ENCODE results near the gene NOSTRIN. TPM values are rescaled to one million over a fixed set of nuclear protein-coding genes. Genes with fewer than 3 reads are reported as not detected.
A peak's percentile ranks its signal among the peaks of the same experiment; 100 is the strongest.

NOSTRIN gene
- polyA plus RNA-seq, 3 donors, result not detected

GRCh38 chr2:168816369-168816768 is 13.9 kb downstream of the NOSTRIN start:
- H3K9me3 Mint-ChIP-seq, result peaks cover 0 to 2% (median 0%) of the 10 kb centered on the region in 7 donors
- no peaks in the 10 kb centered on the region for H3K79me2 ChIP-seq (ENCODE audit: insufficient read depth, low read length)

DNA sequence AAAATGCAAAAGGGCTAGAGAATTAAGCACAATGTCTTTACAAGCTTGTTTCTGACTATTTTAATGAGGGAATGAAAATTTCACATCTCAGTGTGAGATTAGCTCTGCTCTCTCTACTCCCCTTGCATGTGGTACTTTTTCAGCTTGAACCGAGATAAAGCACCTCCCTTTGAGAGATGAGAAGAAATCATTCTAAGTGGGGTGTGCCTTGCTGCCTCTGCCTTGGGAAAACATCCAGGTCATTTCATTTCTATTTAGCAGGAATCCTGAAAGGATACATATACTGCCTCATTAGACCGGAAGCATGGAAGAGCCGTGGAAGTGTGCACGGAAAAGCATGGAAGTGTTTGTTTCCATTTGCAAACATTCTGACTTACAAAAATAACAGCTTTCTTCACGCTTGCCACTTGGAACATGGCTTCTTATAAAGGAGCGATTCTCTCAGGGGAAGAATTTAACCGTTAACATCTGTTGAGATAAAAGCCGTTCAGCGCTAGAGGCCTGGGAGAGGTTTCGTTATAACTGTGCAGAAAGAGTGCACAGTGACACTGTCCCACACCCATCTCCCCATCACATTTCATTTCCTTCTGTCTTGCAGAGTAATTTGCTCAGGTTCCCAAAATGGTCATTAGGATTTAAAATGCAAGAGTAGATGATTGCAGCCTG is 16.7 kb downstream of the NOSTRIN start:
- Histone ChIP-seq H3K36me3 (replicated peaks in 1 of 2; ENCODE audit: control insufficient read depth in 1 of 2, insufficient read depth in 2 of 2, low read length in 2 of 2) (no peaks in the 10 kb centered on the region), H3K27ac (ENCODE audit: low read depth in 1 of 2, low read length in 2 of 2) (no peak overlapping the region), H2AFZ (ENCODE audit: insufficient read depth, low read depth, low read length, poor library complexity, severe bottlenecking) (no peak overlapping the region), H3K9me3 (replicated peaks in 1 of 2; ENCODE audit: control insufficient read depth in 1 of 2, insufficient read depth in 1 of 2, low read length in 2 of 2) (no peaks in the 10 kb centered on the region), H3K4me3 (replicated peaks in 1 of 3; ENCODE audit: low read depth in 2 of 3, low read length in 3 of 3) (no peak overlapping the region), H3K9ac (ENCODE audit: insufficient read depth, low read length, poor library complexity, severe bottlenecking) (no peak overlapping the region), H4K20me1 (ENCODE audit: insufficient read depth, low read length) (no peaks in the 10 kb centered on the region), H3K27me3 (ENCODE audit: control insufficient read depth in 2 of 2, insufficient read depth in 2 of 2, low read length in 2 of 2) (no peaks in the 10 kb centered on the region), H3K4me2 (replicated peaks; ENCODE audit: extremely low read depth, low read length, poor library complexity, severe bottlenecking) (no peak overlapping the region), H3K79me2 (ENCODE audit: insufficient read depth, low read length) (no peaks in the 10 kb centered on the region), H3K4me1 (ENCODE audit: control insufficient read depth in 1 of 2, insufficient read depth in 2 of 2, low read length in 2 of 2) (no peaks in the 10 kb centered on the region)
- Mint-ChIP-seq H3K27ac (no peak overlapping the region), H3K36me3 (no peaks in the 10 kb centered on the region), H3K27me3 (ENCODE audit: low read depth in 3 of 3) (no peaks in the 10 kb centered on the region), H3K9me3 (peaks cover 0 to 2% (median 0%) of the 10 kb centered on the region in 7 donors), H3K4me3 (no peak overlapping the region), H3K4me1 (no peaks in the 10 kb centered on the region)
- TF ChIP-seq CTCF (IDR thresholded peaks at IDR 0.05), result no peak
- intact Hi-C loops (cut with micrococcal nuclease), result no loop called here
- no peak for DNase-seq
- WGBS (ENCODE audit: insufficient coverage), result no CpG with 5 or more reads among the region's 10 CpGs

More at GRCh38 chr2:168816369-168816768, 13.9 kb downstream of the NOSTRIN start:
- Histone ChIP-seq H3K4me2 (replicated peaks; ENCODE audit: extremely low read depth, low read length, poor library complexity, severe bottlenecking) (no peak overlapping the region), H3K4me1 (ENCODE audit: control insufficient read depth in 1 of 2, insufficient read depth in 2 of 2, low read length in 2 of 2) (no peaks in the 10 kb centered on the region), H3K9me3 (replicated peaks in 1 of 2; ENCODE audit: control insufficient read depth in 1 of 2, insufficient read depth in 1 of 2, low read length in 2 of 2) (no peaks in the 10 kb centered on the region), H3K4me3 (replicated peaks in 1 of 3; ENCODE audit: low read depth in 2 of 3, low read length in 3 of 3) (no peak overlapping the region), H3K9ac (ENCODE audit: insufficient read depth, low read length, poor library complexity, severe bottlenecking) (no peak overlapping the region), H3K27me3 (ENCODE audit: control insufficient read depth in 2 of 2, insufficient read depth in 2 of 2, low read length in 2 of 2) (no peaks in the 10 kb centered on the region), H3K27ac (ENCODE audit: low read depth in 1 of 2, low read length in 2 of 2) (no peak overlapping the region), H4K20me1 (ENCODE audit: insufficient read depth, low read length) (no peaks in the 10 kb centered on the region), H2AFZ (ENCODE audit: insufficient read depth, low read depth, low read length, poor library complexity, severe bottlenecking) (no peak overlapping the region), H3K36me3 (replicated peaks in 1 of 2; ENCODE audit: control insufficient read depth in 1 of 2, insufficient read depth in 2 of 2, low read length in 2 of 2) (no peaks in the 10 kb centered on the region)
- no peaks in the 10 kb centered on the region for H3K27me3 Mint-ChIP-seq (ENCODE audit: low read depth in 3 of 3)
- intact Hi-C loops (cut with micrococcal nuclease), result no loop called here
- H3K27ac Mint-ChIP-seq, result peak overlapping the region in 1 of 7 donors; percentile 36
- no peaks in the 10 kb centered on the region for H3K36me3 Mint-ChIP-seq
- H3K4me1 Mint-ChIP-seq, result no peaks in the 10 kb centered on the region
- WGBS (ENCODE audit: insufficient coverage), result 100% methylated on average over 3 of the region's 3 CpGs
- no peak for TF ChIP-seq CTCF (IDR thresholded peaks at IDR 0.05)
- DNase-seq, result no peak
- no peak overlapping the region for H3K4me3 Mint-ChIP-seq
